Measurements from ENCODE around the gene TRABD2B.

TRABD2B gene

DNA sequence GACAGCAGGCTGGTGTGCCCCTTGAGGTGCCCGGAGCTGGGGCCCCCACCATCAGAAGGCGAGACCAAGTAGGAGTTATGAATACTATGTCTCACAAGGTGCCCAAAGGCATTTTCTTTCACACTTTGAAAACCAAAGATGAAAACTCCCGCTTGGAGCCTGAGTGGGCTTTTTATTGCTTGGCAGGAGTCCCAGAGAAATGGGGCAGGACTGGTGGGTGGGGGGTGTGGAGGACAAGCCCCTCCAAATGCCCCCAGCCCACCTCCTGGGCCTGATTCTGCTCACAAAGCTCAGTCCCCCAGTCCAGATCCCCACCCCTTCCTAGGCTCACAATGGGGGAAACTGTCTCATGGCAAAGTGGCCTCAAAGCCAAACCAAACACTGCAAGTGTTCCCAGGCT is 227.9 kb downstream of the TRABD2B start:
- DNase-seq: no peak

DNA sequence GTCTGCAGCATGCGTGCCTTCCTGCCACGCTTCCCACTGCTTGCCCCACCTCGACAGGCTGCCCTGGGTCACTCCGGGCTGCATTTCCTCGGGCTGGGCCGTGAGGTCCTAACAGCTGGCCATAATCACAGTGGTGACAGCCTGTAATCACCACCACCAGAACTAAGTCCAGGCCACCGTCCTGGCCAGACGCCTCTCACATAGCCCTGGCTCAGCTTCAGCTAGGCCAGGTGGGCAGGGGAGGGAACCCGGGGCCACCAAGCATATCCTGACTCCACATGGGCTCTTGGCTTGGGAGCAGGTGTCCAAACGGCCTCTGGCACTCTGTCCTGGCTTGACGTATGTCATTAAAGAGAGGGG is 229.5 kb downstream of the TRABD2B start:
- DNase-seq: no peak

DNA sequence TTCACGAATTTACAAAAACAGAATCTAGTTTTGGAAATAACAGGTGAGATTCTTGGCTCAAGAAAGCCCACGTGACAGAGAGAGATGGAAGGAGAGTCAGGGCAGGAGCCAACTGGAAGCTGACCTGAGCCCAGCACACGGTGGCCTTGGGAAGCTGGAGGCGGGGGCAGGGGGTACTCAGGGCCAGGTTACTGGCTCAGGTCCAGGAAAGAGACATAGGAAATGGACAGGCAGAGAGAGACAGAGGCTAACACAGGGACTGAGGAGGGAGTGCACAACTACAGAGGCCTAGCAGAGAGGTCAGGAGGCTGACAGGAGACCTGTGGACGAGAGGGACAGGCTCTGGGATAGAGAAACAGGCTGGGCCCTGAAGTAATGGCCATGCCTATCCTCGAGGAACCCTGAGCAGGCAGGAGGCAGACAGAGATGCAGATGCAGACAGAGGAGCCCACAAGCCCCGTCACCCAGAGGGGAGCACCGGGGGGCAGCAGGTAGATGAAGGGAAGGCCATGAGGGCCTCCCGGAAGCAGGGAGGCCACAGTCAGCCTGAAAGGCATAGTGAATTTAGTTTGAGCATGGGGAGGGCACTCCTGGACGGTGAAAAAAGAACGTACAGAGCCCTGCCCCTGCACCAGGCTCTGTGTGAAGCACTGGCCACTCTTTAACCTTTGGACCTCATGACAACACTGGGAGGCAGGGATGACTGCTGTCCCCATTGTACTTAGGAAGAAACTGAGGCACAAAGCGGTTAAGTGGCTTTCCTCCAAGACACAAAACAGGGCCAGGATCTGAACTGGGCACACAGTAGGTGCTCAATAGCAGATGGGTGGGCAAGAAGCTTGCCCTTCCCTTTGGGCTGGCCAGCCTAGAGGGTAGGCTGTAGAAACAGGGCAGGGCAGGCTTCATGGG is 230.1 kb downstream of the TRABD2B start:
- DNase-seq: no peak

DNA sequence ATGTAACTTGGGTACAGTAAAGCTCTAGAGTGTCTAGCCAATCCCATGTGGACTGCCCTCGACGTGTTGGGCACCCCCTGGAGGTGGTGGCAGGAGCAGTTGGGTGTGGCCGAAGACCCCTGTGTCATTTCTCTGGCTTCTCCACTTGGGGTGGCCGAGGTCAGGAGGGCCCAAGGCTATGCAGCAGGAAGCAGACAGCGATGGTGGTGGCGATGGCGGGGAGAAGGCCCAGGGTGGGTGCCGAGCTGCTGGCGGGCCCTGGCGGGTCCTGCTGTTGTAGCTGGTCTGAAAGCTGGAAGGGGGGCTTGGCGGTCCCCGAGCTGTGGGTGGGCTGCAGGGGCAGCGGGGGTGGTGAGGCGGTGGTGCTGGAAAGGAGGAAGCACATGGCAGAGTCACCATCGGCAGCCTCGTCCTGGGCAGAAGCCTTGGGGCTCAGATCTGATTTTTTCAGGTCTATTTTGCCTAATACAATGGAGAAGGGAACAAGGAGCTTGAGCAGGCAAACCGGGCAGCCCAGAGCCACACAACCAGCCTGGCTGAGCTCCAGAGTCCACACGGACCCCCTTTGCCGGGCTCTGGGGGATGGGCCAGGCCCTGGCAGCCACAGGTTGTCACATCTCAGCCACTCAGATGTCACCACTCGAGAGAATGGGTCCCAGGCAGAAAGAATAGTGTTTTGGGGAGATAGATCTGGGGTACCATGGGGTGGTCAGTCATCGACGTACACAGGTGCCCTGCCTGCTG is 231.3 kb downstream of the TRABD2B start:
- no peak for DNase-seq

DNA sequence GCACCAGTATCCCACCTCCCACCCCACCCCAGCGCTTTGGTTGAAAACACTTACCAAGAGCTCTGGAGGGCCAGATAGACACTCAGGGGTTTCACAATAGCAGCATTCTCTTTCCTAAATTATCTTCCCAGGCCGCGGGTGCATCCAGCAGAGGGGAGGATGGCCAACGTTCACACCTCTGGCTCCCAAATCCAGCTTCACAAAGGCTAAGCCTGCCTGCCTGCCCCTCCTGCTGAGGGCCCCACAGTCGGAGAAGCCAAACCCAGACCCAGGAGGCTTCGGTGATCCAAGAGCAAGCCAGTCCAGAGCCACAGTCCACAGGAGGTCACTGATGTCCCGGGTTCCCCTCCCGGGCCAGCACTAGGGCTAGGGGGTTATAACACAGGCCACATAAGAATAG is 231.9 kb downstream of the TRABD2B start:
- DNase-seq: no peak

DNA sequence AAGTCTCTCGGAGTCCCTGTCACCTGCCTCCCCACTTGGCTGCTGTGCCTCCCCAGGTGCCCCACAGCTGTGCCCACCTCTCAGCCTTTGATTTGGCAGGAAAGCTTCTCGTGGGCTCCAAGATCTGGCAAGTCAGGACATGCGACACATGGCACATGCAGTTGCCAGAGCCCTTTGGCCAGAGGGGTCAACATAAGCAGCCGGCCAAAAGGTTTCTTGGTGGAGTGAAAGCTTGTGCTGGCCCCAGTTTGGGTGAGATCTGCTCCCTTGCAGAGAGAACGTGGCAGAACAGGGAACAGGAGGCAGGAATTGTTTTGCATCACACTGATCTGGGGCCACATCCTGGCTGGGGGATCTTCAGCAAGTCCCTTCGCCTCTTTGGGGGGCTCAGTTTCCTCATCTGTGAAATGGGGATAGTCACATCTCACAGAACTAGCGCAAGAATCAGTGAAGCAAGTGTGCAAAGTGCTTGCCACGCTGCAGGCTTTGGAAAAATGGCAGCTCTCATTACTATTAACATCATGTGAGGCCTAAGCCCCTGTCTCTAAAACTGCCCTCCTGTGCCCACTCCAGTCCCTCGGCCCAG is 232.6 kb downstream of the TRABD2B start:
- no peak for DNase-seq

DNA sequence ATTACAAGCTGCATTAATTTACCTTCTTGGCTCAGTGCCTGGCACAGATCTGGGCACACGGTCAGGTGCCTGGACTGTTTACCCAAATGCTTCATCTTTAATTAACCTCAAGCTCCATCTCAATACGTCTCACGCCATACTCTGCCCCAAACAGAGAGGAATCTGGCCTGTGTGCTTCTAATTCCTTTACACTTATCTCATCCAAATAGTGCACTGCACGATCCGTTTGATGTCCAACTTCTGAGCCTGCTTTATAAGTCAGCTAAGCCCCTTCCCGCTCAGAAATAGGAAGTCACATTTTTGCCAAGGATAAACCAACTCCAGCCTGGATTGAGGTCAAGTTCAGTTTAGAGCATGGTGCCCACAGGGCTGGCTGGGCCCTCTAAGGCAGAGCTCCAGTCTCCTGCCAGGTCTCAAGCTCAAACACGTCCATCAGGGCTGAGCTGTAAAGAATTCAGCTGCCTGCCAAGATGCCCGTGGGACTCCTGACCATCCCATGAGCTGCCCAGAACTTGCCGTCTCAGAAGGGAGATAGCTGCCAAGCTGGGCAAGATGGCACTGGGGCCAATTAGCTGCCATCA is 233.5 kb downstream of the TRABD2B start:
- no peak for DNase-seq

DNA sequence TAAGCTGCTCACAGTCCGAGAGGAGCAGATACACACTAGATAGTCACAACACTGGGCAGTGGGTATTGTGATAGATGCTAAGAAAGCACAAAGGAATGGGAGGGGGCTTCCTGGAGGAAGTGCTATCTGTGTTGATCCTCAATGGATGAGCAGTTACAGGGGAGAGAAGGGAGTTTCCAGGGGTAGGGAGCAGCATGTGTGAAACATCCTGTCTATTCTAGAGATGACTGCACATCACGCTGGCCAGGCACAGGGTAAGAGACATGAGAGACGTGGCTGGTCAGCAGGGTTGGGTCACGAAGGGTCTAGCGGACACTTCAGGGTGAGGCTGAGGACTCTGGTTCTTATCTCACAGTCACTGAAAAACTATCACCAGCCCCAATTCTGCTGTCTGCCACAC is 235.2 kb downstream of the TRABD2B start:
- no peak for DNase-seq

DNA sequence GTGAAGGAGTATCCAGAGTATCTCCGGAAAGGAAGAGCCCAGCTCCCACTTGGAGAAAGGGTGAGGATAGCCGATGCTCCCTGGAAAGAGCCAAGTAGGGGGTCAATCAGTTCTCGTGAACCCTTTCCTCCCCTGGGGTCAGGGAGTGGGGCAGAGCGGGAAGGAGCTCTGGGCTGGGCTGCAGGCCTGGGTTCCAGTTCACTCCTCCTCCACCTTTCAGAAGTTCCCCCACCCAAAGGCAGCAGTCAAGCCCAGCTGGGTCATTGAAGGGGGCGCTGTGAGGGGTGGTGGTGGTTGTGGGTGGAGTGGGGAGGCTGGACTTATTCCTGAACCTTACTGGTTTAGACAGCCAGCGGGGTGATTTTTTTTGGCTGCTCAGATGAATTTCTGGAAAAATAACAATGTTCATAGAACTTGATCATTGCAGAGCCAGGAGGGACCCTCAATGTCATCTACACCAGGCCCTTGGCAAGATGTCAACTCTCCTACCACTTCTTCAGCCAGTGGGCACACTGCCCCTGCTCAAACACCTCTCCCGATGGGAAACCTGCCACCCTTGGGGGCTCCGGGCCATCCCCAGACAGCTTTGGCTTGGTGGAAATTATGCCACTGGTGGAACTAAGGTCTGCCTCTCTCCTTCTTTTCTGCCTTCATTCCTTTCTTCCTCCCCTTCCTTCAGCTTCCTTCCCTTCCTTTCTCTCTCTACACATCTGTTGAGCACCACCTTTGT is 235.8 kb downstream of the TRABD2B start:
- no peak for DNase-seq

DNA sequence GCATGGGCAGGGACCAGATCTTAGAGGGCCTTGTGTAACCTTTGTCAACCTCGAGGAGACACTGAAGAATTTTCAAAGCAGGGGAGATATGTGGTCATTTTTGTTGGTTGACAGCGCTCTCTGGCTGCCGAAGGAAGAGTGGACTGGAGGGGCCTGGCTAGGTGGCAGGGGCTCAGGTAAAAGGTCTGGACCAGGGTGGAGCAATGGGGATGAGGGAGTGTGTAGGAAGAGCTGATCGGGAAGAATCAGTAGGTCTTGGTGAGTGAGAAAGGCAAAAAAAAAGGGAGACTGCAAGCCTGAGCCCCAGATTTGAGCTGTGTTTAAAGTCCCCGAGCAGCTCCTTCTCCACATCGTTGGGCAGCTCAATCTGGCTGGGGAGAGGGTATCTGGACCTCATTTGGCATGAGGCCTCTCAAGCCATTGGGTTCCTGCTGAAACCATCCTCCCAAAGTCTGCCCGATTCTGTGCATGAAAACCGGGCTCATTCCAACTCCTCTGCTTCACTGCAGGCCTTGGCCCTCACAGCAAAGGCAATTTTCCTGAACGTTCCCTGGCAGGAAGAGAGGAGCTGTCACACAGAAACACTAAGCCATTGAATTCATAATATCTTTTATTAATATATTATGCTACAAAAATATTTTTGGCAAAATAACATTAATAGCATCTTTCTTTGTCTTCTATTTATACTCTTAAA is 237.1 kb downstream of the TRABD2B start:
- no peak for DNase-seq

DNA sequence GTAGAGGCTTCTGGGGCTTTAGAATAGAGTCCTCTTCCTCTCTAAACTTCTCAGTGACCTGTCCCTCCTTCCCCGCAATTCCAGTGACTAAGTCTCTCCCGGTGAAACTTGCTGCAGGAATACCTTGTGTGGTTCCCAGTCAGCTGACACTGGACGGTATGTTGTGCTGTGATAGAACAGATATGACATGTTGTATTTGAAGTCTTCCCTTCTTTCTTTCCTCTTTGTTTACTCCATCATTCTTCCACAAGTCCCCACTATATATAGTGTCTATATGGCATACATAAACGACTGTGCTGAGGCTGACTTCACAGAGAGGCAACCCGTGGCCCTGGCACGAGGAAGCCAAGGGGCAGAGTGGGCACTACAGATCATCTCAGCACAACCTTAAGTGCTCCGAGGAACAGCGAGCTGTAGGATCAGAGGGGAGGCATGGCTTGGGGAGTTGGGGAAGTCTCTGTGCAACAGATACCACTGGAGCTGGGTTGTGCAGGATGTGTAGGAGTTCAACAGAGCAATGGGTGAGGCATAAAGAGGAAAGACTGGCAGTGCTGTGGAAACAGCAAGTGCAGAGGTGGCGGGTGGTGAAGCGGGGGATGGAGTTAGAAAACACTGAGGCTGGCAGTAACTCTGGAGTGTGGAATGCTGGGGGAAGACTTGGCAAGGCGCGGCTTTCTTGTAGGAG is 237.8 kb downstream of the TRABD2B start:
- no peak for DNase-seq

DNA sequence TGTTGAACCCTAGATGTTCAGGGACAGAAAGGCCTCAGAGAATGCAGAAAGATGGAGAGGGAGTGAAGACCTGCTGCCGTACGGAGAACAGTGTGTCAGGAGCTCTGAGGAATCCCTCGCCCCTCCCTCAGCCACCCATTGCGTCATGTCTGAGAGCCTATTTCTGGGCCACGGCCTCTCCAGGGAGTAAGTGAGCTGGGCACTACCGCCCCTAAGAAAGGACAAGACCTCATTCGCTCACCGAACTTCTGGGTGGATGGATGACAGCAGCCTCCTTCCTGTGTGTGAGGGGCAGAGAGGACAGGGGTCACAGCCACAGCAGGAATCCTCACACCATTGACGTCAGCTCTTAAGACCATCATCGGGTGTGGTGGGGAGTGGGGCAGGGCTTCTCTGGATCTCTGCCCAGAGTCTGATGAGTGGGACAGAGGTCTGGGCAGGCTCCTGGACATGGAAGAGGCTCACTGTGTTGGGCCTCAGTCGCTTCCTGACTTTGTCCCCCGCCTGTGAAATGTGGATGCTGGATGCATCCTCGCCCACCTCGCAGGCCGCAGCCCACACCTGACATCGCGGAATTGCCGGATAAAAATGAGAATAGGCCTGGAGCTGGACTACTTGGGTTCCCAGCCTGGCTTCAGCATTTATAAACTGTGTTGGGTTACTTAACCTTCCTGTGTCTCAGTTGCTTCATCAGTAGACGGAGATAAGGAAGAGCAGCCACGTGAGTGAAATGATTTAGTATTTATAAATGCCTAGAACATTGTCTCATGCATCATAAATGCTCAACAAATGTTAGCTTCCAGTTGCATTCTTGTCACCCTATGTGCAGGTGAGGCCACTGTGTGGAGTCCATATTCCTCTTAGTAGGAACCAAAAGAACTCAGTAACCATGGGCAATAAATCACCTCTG is 238.6 kb downstream of the TRABD2B start:
- no peak for DNase-seq

DNA sequence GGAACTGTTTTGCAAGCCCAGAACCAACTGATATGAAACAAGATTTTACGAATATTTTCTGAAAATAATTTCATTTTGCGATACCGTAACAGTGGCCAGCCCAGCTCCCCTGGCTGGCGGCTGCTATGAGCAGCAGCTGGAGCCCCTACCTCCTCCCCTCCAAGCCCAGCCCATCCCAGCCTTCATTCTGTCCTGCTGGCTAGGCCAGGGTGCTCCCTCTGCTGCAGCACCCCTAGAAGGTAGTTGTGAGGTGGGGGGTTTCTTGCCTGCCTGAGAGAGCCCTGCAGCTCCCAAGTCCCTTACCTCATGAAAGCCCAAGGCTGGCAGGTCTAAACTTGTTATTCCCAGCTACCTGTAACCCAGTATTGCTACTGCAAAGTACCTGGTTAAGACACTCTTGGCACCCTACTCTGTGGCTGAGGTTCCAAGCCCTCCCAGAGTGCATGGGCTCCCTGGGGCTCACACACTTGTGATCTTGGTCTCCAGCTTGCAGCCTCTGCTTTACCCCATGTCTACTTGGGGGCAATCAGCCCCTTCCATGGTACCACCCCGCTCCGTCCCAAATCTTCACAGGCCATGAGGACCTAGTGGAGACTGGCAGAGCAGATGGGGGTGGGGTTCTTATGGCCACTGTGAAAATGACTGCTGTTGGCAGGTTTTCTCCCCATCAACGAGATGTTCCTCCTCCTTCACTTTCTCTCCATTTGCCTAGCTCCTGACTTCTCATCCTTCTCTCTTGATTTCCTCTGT is 239.8 kb downstream of the TRABD2B start:
- no peak for DNase-seq

DNA sequence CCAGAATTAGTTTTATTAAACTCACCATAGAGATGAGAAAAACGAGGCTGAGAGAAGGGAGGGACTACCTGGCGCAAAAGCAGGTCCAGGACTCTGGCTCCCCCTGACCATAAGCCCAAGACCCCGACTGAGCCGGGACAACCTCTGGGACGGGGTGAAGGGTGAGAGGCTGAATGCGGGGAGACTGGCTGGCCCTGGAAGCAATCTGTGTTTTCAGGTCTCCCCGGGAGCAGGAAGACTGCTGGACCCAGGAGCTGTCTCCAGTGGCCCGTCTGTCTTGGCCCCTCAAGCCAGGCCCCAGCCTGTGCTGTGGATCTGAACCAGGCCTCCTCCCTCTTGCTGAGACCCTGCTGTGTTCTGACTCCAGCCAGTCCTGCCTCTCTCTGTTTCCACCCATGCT is 240.8 kb downstream of the TRABD2B start:
- DNase-seq: no peak

DNA sequence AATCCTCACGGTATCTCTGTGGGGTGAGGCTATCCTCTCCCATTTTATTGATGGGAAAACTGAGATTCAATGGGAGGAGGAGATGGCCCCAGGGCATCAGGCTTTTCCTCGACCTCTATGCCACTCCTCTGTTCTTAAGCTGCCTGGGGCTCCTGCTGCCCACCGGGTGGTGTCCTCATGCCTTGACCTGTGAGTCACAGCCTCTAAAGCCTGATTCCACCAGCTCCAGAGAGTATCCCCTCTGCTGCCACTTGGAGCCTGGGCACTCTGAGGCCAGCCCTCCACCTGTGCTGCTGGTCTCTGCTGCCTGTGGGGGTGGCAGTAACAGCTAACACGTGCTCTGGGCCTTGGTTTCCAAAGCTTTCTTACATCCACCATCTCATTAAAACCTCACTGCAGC is 241.2 kb downstream of the TRABD2B start:
- no peak for DNase-seq

DNA sequence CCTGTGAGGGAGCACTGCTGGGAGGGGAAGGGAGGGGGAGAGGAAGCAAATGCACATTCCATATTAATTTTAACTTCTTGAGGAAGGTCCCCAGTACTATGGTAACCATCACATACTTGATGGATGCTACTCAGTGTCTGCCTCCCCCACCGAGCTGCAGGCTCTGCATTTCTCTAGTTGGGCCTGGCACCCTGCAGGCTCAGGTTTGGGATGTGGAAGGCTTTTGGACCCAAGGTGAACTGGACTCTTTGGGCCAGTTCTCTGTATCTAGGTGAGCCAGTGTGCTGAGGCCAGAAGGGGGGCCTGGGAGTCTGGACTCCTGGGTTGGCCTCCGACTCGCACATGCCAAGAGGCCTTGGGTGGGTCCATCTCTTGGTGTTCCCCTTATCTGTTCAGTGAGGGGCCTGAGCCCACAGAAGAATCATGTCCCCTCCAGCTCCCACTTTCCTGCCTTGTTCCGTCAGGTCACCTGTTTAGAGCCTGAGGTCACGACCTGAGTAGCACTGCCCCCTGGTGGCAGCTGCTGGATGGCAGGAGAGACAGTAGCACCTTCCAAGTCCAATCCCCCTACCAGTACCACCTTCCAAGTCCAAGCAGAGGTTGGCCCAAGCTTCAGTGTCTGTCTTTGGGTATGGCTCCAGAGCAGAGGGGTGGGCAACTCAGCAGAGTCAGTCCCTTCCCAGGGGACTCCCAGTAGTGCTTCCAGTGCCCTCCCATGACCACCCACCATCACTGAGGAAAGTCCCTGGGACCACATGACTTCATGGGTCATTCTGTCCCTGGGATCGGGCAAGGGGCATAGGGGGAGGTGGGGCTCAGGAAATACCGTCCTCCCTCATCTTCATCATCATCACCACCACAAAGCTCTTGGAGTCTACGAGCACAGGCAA is 241.8 kb downstream of the TRABD2B start:
- DNase-seq: peak; percentile 14

DNA sequence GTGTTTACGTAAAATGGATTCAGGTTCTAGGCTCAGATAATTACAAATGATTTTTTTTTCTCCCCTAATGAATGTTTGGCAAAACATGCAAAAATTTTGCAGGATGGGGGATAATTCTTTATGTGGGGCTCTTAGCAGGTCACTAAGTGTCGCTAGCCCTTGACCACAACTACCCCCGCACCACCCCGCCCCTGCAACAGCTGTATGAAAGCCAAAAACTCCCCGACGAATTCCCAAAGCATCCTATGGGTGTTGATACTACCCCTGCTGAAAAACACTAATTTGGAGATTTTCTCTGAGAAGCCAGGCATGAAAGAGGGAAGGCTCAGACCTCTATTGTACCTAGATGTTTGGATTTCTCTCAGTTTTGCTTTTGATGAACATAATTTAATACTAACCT is 243.0 kb downstream of the TRABD2B start:
- DNase-seq: no peak

DNA sequence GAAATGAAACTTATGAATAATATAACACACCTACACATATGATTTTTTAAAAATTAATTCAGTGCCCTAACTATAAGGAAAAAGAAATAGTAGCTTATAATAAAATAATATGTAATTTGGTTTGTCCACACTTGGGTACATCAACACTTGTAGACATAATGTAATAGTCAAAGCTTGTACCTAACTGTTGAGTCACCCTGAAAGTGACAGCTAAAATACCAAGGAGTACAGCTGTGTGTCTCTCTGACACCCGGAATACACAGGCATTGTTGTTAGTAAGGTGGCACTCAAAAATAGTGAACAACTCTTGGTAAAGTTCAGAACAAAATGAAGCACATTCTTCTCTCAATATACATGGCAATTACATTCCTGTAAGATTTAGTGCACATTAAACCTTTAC is 243.4 kb downstream of the TRABD2B start:
- DNase-seq: no peak

DNA sequence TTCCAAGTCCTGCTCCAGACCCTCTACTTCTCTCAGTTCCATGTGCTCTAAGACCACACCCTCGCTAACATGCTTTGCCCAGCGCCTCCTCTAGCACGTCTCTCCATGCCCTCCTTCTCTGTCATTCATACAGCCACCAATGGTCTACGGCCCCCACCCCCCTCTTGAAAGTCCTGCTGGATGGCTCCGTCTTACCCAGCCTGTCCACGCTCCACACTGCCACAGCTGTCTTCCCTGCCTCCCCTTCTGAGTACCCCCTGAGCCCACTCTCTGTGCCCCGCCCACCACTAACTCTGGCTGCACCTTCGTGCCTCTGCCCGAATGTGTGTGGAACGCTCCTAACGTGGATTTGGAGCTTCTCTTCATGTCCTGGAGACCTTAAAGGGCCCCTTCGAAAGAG is 244.6 kb downstream of the TRABD2B start:
- DNase-seq: no peak
